SIG-M5 treated with dmso at 0.1 percent for 504 hours (cell line): ENCODE data around the gene CDH2.

Experiments
- DNase-seq: peaks from one replicate; lab custom pipeline; 2025; ENCODE audit not compliant: unreplicated experiment; lab: John Stamatoyannopoulos, UW

Gene CDH2

DNA sequence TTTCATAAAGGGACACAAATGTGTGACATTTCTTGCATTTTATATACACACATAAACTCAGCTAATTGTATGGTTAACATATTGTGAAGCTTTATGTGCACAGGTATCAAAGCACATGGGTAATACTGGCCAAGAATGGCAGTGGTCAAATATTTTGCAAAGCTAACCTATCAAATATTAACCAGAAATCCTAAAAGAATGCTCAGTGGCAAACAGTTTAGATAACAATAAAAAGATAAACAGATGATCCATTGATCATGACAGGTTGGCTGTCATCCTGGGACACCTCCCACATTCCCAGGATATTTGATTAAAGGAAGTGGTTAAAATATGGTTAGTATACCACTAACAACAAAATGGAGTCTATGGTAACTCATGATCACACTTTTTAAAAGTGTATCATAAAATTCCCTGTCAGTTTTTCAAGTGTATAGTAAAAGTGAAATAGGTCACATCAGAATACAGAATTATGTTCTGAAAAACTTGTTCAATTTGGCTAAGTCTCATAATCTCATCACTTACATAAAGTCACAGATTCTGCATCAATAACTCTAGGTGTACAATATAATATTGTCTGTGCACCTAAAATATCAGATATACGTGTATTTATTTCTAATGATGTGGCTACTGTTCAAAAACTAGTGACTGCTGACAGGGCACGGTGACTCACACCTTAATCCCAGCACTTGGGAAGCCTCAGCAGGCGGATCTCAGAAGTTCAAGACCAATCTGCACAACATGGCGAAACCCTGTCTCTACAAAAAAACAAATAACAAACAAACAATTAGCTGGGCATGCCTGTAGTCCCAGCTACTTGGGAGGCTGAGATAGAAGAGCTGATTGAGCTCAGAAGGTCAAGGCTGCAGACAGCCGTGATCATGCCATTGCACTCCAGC, 48.9 kb downstream of the CDH2 start:
- DNase-seq: no peak

DNA sequence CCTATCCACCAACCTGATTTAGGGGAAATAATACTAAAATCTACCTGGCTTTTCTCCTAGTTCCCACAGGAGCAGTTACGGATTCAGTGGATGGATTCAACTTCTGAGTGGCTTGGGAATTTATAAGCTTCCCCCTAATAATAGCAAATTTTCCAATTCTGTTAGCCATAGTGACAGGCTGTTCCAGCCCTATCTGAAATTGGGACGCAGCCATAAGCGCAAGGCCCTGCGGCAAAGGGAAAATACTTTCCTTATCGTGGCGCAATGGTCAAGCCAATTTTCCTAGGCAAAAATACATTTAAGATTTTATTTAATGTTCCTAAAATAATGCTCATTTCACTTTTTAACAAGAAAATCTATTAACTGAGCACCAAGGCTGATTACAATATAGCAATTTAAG, 49.7 kb downstream of the CDH2 start:
- no peak for DNase-seq

- no peak for DNase-seq
Measured at GRCh38 chr18:28126768-28127167, 50.2 kb downstream of the CDH2 start.

GRCh38 chr18:28125051-28125450, 51.9 kb downstream of the CDH2 start:
- DNase-seq: no peak

DNA sequence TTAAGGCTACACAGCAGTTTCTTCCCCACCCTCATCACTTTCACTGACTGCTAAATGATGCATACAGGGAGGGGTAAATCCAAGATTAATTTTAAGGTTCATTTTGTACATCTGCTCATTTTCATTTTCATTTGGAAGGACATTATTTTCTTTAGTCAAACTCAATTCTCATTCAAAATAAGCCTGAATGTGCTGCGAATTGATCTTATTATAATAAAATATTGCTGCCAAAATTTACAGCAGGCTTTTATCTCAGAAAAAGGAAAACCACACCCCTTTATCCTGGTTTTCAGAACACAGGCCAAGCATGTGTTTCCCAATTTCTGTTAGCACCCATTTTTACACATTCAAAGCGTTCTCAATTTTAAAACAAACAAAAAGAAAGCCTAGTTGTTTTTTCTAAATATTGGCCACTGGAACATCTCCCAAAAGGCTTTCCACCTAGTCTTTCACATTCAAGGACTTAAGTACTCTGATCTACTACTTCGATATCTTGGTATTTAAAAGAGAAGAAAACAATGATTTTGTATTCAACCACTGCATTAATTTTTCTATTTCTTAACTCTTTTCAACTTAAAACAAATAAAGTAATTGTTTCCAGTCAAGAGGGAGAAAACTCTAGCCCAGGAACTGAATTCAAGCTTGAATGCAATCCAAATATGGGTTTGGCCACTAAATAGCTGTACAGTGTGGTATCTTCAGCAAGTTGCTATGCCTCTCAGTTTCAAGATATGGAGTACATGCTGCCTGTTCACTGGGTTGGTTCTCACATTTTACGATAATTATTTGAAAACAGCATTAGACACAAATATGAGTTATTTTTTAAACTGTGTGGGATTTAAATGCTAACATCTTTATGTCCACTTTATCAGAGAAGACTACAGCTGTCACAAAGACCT, 52.5 kb downstream of the CDH2 start:
- no peak for DNase-seq

DNA sequence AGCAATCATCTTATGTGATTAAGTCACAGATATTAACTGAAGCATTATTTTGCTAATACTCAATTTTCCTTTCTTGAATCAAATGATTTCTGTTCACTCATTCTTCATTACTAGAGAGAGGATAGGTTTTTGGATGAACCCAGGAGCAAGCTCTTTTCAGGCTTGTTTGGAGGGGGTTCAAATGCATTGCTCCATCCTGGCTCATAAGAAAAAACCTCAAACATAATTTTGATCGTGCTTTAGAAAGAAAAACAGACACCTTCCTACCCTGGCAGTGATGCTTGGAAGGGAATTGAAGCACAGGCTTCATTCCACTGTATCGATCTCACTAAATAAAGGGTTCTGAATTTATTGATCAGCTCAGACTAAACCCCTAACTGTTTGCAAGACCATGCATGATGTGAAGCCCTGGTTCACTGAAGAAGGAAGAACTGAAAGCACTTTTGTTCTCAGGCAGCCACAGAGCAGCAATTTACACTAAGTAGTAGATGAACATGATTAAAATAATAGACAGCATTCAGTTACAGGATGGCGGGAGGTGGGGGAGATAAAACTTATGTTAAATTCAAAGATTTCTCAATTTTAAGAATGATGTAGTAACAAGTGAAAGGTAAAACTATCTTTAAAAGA, 53.4 kb downstream of the CDH2 start:
- DNase-seq: no peak

DNA sequence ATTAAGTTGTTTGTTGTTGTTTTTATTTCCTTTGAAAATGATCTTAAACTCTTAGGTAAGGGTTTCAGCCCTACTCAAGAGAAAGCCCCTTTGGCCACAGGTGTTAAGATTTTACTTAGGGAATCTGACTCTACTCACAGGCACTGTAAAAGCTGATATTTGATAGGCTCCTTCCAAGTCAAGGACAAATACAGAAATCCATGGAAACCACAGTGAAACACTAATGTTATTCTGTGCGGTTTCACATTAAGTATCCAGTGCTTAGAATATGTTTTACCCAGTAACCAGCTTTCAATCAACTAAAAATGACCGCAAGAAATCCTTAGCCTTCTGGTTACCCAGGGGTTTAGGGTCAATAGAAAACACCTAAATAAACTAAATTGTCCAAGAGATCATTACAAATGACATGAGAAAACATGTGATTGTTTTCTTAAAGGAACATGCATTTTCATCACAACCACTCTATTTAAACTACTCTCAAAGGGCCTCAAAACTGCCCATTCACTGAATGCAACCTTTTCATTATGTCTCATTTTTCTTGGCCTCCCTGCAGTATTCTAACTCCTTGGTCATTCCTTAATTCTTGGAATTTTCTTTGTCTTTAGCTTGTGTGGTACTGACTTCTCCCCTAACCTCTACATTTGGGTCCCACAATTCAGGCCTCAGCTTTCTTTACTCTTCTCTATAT, 56.0 kb downstream of the CDH2 start:
- DNase-seq: no peak

DNA sequence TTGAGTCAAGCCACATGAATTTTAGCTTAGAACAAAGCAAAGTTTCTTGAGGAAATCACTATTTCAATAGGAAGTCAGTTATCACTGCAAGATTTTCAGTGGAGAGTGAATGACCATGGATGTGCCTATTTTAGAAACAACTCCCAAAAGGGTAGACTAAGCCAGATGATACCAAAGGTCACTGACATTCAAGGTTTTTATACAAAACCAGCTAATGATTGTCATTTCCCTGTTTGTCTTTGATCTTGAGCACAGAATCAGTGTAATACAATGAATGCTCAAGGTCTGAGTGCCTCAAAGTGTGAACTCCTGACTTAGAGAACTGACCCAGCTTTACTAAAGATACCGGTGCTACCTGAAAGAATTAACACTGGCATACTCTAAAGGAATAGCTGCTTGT, 60.5 kb downstream of the CDH2 start:
- no peak for DNase-seq

GRCh38 chr18:28115149-28115550, 61.8 kb downstream of the CDH2 start:
- DNase-seq: no peak

DNA sequence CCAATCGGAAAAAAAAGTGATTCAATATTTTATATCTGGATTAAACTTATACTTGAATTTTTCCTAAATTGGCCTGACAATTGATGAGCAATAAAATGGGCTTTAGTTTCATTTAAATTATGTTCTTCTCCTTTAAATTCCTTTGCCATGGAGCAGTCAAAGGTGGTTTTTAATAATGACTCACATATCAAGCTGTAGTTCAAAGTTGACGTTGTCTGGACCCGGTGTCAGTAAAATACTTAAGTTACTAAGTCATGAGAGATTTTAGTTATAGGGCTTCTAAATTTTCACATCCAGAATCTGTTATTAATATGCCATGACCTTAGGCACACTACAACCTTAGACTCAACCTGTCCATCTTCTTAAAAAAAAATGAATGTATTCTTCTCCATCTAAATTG, 62.5 kb downstream of the CDH2 start:
- no peak for DNase-seq

DNA sequence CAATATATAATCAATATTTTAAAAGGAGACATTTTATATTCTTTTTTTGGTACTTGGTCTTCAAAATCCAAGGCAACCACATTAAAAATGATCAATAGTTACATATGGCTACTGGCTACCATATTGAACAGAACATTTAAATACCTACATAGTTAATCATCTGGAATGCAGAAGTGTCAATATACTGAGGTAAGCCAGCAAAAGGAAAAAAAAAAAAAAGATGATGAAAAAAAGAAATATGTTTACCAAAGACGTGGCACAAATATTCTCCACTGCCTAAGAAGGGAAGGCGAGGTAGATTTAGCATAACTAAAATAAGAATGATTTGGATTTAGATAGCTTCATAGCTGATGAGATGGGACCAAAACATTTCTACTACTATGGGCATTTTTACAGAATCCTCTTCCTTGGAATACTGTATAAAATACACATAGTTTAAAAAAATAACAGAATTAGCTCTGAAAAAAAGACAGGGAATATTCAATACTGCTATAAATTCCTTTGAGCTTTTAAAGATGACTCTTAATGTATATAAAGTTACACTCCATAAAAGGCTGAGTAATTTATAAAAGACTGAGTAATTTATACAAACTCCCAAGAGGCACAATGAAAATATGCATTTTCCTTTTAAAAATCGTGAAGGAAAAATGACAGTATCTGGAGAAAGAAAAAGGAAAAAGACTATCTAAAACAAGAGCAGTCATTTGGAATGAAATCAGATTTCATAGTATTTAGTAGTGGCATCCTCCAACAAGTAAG, 63.5 kb downstream of the CDH2 start:
- no peak for DNase-seq

DNA sequence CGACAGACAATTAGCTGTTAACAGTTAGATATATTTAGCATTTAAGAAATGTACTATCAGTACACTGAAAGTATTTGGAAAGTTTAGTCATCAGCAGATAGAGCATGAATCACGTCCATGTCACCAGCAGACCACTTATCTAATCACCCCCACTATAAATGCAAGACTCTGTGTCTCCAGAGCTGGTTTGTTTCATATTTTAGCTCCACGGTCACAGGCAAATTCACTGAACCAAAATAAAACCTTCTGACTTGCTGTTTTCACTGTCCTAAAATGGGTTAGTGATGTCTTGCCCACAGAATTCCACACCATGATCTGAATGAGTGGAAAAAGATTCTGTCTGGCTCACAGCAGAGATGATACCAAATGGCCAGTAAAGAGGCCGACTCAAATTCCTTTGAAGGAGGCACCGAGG, 64.9 kb downstream of the CDH2 start:
- DNase-seq: no peak

DNA sequence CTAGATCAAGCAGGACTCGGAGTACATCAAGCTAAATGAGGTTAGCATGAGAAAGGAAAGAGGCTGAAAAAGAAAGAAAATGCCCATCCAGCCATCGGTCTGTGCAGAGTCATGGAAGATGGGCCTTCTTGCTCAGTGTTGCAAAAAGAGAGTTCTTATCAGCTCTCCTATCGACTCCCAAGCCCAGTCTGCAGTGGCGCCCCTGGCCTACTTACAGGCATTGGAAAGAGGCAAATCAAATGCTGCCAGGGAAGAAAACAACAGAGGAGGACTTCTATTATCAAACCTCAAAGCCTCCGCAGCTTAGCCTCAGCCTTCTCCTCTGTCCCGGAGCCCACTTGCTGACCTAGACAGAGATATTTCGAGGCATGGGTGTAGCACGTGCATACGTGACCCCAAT, 66.0 kb downstream of the CDH2 start:
- DNase-seq: no peak

DNA sequence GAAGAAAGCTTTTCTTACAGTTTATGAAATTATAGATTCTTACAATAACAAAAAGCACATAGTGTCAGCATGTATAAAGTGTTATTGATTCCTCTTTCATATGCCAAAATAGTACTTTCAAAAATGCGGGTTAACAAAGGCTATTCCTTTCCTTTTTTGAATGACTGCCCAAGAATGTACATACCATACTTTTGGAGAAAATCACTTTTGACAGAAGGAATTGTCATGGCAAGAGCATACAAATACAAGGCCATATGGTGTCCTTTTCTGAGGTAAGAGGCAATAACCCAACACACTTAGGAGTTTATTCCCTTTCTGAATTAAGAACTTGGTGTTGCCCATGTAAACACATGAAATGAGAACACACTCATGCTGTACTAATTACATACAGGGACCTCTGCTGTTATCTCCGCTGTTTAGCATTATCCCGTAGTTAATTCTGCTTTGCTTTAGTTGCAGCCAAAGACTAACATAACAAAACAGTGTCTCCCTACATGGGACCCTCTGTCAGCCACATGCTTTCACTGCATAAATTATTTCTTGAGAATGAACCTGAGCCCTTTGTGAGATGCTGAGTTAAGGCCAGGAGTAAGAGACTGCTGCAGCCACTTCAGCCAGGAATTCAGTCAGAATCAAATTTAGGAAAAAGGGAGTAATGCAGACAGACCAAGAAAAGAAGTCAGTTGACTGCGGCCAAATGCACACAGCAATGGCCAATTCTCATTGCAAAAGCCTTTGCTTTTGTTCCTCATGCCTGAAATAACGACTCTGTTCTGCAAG, 67.0 kb downstream of the CDH2 start:
- DNase-seq: no peak

DNA sequence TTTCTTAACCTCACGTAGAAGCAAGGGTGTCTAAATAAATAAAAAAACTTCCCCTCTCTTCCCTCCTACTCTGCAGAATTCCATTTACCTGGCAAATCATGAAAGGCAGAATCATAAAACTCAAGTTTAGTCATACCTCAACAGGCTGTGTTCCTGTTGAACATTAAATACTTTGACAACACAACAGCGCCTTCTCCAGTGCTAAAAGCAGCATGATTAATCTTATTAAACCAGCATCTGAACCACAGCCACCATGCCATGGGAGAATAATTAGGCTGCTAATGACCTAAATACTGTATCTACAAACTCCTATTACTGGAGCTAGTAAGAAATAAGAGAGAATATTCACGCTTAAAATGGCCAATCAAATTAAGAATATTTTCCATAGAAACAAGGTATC, 68.1 kb downstream of the CDH2 start:
- DNase-seq: no peak

- no peak for DNase-seq
Measured at GRCh38 chr18:28108254-28108653, 68.7 kb downstream of the CDH2 start.

GRCh38 chr18:28099237-28099636, 77.7 kb downstream of the CDH2 start:
- DNase-seq: no peak

GRCh38 chr18:28095631-28096030, 81.3 kb downstream of the CDH2 start:
- no peak for DNase-seq

GRCh38 chr18:28095041-28095440, 81.9 kb downstream of the CDH2 start:
- DNase-seq: no peak

GRCh38 chr18:28091197-28091596, 85.7 kb downstream of the CDH2 start:
- no peak for DNase-seq
